HepG2 (cell line): ENCODE data around the gene ST14. TPM values are rescaled to one million over a fixed set of nuclear protein-coding genes. Genes with fewer than 3 reads are reported as not detected.
A peak's percentile ranks its signal among the peaks of the same experiment; 100 is the strongest.

Experiments used
- ATAC-seq: fragments of 200-7000 bp; cut with Tn5 transposase; 3 replicates; pipeline ENCODE4 v1.9.1; 2020; ENCODE audit warnings: mild to moderate bottlenecking, moderate library complexity
- BruUV-seq: library from RNA; stranded (reverse); fragments of 400-500 nt; replicated peaks from 2 replicates; lab custom pipeline; 2021; lab: Mats Ljungman, UMichigan
- CTCF ChIA-PET: fragments of 300-600 bp; formaldehyde crosslinking; extraction: SDS; loops from one replicate; lab custom pipeline; 2021; ENCODE audit warnings: low total read pairs, inconsistent platforms, low intra/inter-chr PET ratio; lab: Yijun Ruan, JAX
- POLR2A ChIA-PET: fragments of 350-600 bp; sonication (Branson Sonifier 250); formaldehyde crosslinking; loops from one replicate; lab custom pipeline; 2020; ENCODE audit warnings: antibody characterized with exemption, inconsistent platforms; lab: Yijun Ruan, JAX
- DNase-seq: peaks from one replicate; pipeline ENCODE4 v3.0.0-alpha.2; 2015; ENCODE audit warnings: low spot score
- FAIRE-seq: peaks from 3 replicates; lab custom pipeline; 2011; peaks lifted over from hg19 to GRCh38; lab: Jason Lieb, UNC
- H2AFZ ChIP-seq: one replicate; pipeline ENCODE4 v1.6.1; 2011; ENCODE audit warnings: low read length, inconsistent platforms
- H3K27ac ChIP-seq: fragments of 300-600 bp; 3 replicates; pipeline ENCODE4 v1.8.0; 2011; ENCODE audit warnings: mixed run types, mild to moderate bottlenecking, mixed read lengths, low read length, inconsistent platforms; ENCODE audit not compliant: insufficient read depth; ENCODE audit errors: extremely low read length
- H3K27me3 ChIP-seq, 2 experiments: fragments of 200-600 bp in 1 of 2; 2 replicates in 1 of 2; 3 replicates in 1 of 2; pipeline versions ENCODE4 v1.6.0 to v1.8.0; 2011; ENCODE audit warnings: low read length in 2 of 2, mild to moderate bottlenecking in 2 of 2, moderate library complexity in 2 of 2, inconsistent platforms in 1 of 2; ENCODE audit not compliant: insufficient read depth in 2 of 2, control insufficient read depth in 1 of 2
- H3K36me3 ChIP-seq, 2 experiments: fragments of 200-600 bp in 1 of 2; replicated peaks in 1 of 2; 2 replicates in 1 of 2; 3 replicates in 1 of 2; pipeline versions ENCODE4 v1.5.1 to v1.8.0; 2011; ENCODE audit warnings: low read length in 2 of 2, inconsistent platforms in 1 of 2; ENCODE audit not compliant: insufficient read depth in 2 of 2, control insufficient read depth in 1 of 2
- H3K4me1 ChIP-seq: 2 replicates; pipeline ENCODE4 v1.5.1; 2012; ENCODE audit warnings: low read length, inconsistent platforms; ENCODE audit not compliant: insufficient read depth
- H3K4me2 ChIP-seq: 2 replicates; pipeline ENCODE4 v1.6.0; 2011; ENCODE audit warnings: low read depth, low read length, inconsistent platforms
- H3K4me3 ChIP-seq, 3 experiments: fragments of 200-600 bp in 1 of 3; sonication (generic), shearing (Covaris generic) in 1 of 3; replicated peaks in 1 of 3; 2 replicates each; pipeline ENCODE4 v1.5.1; 2011 to 2016; ENCODE audit warnings: low read length in 3 of 3, inconsistent platforms in 2 of 3, low read depth in 2 of 3, mild to moderate bottlenecking in 2 of 3, control low read depth in 1 of 3, mixed read lengths in 1 of 3; ENCODE audit not compliant: insufficient read depth in 1 of 3
- H3K79me2 ChIP-seq: one replicate; pipeline ENCODE4 v1.6.1; 2011; ENCODE audit warnings: low read length, inconsistent platforms; ENCODE audit not compliant: insufficient read depth
- H3K9ac ChIP-seq: 2 replicates; pipeline ENCODE4 v1.6.0; 2011; ENCODE audit warnings: mild to moderate bottlenecking, low read depth, low read length, inconsistent platforms; ENCODE audit not compliant: insufficient read depth
- H3K9me3 ChIP-seq: 2 replicates; pipeline ENCODE4 v1.5.1; 2012; ENCODE audit warnings: mild to moderate bottlenecking, low read length
- H4K20me1 ChIP-seq: 2 replicates; pipeline ENCODE4 v1.6.0; 2011; ENCODE audit warnings: inconsistent platforms, mild to moderate bottlenecking, low read length, moderate library complexity; ENCODE audit not compliant: insufficient read depth
- ARID3A ChIP-seq: IDR thresholded peaks from 2 replicates; pipeline ENCODE4 v1.6.1; 2012; ENCODE audit warnings: low read depth, low read length, improper control_type of control experiment
- CTCF ChIP-seq: sonication (generic); formaldehyde crosslinking; IDR thresholded peaks from 2 replicates; pipeline ENCODE4 v1.5.0; 2020; ENCODE audit warnings: mild to moderate bottlenecking, missing genetic modification reagents, moderate library complexity
- GLI4 ChIP-seq: sonication (generic); formaldehyde crosslinking; IDR thresholded peaks from 2 replicates; pipeline ENCODE4 v1.5.1; 2020; ENCODE audit warnings: missing genetic modification reagents, mild to moderate bottlenecking, moderate library complexity, borderline replicate concordance
- HMG20B ChIP-seq: conservative IDR thresholded peaks from 2 replicates; pipeline ENCODE4 v1.6.1; 2016; ENCODE audit warnings: missing genetic modification reagents, missing compliant biosample characterization
- MIXL1 ChIP-seq: IDR thresholded peaks from 2 replicates; pipeline ENCODE4 v1.6.1; 2016
- NFE2L2 ChIP-seq: fragments of 150-350 bp; IDR thresholded peaks from 2 replicates; pipeline ENCODE4 v1.6.1; 2014; ENCODE audit warnings: low read length
- NFKB2 ChIP-seq: sonication (generic); formaldehyde crosslinking; IDR thresholded peaks from 2 replicates; pipeline ENCODE4 v1.4.0; 2020; ENCODE audit warnings: missing genetic modification reagents, borderline replicate concordance
- NR2C2 ChIP-seq: sonication (generic); formaldehyde crosslinking; IDR thresholded peaks from 2 replicates; pipeline ENCODE4 v1.4.0; 2020; ENCODE audit warnings: missing genetic modification reagents, mild to moderate bottlenecking, moderate library complexity, borderline replicate concordance
- PPARG ChIP-seq: conservative IDR thresholded peaks from 2 replicates; pipeline ENCODE4 v1.6.1; 2016; ENCODE audit warnings: missing biosample characterization, missing genetic modification reagents
- SOX13 ChIP-seq, 3 experiments: fragments of 450-650 bp in 1 of 3; sonication (generic) in 1 of 3; formaldehyde crosslinking in 1 of 3; IDR thresholded peaks in 2 of 3; conservative IDR thresholded peaks in 1 of 3; 2 replicates each; pipeline versions ENCODE4 v1.5.0 to v1.6.1; 2016 to 2020; ENCODE audit warnings: antibody characterized with exemption in 1 of 3, mild to moderate bottlenecking in 1 of 3, missing compliant biosample characterization in 1 of 3, missing genetic modification reagents in 1 of 3, moderate library complexity in 1 of 3
- STAG1 ChIP-seq: sonication (generic); formaldehyde crosslinking; IDR thresholded peaks from 2 replicates; pipeline ENCODE4 v1.4.0; 2020; ENCODE audit warnings: missing genetic modification reagents
- TARDBP ChIP-seq: sonication (generic); formaldehyde crosslinking; IDR thresholded peaks from 2 replicates; pipeline ENCODE4 v1.8.0; 2022; ENCODE audit warnings: mild to moderate bottlenecking, missing genetic modification reagents
- WIZ ChIP-seq: sonication (generic); formaldehyde crosslinking; IDR thresholded peaks from 2 replicates; pipeline ENCODE4 v1.5.1; 2020; ENCODE audit warnings: mild to moderate bottlenecking, missing genetic modification reagents
- ZBTB25 ChIP-seq: IDR thresholded peaks from 2 replicates; pipeline ENCODE4 v1.6.1; 2018; ENCODE audit warnings: missing genetic modification reagents
- ZNF362 ChIP-seq: sonication (generic); formaldehyde crosslinking; IDR thresholded peaks from 2 replicates; pipeline ENCODE4 v1.4.0; 2020; ENCODE audit warnings: missing genetic modification reagents, mild to moderate bottlenecking, borderline replicate concordance
- ZNF737 ChIP-seq: sonication (generic); formaldehyde crosslinking; IDR thresholded peaks from 2 replicates; pipeline ENCODE4 v1.5.0; 2020; ENCODE audit warnings: missing genetic modification reagents, mild to moderate bottlenecking, borderline replicate concordance
- ZNF746 ChIP-seq: sonication (generic); formaldehyde crosslinking; IDR thresholded peaks from 2 replicates; pipeline ENCODE4 v1.8.0; 2022; ENCODE audit warnings: mild to moderate bottlenecking, missing genetic modification reagents
- WGBS: methylation state at CpG from one replicate; pipeline ENCODE4 v1.1.6; 2017; ENCODE audit warnings: low lambda C conversion rate; 5-methylcytosine and 5-hydroxymethylcytosine counted together
- in situ Hi-C: cut with HindIII; loops from 2 replicates; pipeline ENCODE4 v1.10.0; 2017; ENCODE audit warnings: low pct_unique_long_range_greater_than_20kb; ENCODE audit not compliant: extremely low pct_ligation_motif_present
- intact Hi-C: fragments of 100-400 bp; cut with micrococcal nuclease; formaldehyde crosslinking; loops from one replicate; pipeline ENCODE4 v1.10.0; 2022; ENCODE audit not compliant: unreplicated experiment
- polyA plus RNA-seq, 8 experiments: library from polyadenylated mRNA; depleted of rRNA in 3 of 8; stranded (reverse) in 7 of 8; unstranded in 1 of 8; fragments of >200 nt; fragmentation: Illumina TruSeq in 4 of 8; extraction: Trizol in 4 of 8; gene quantifications; 2 replicates each; pipeline versions ENCODE4 v1.2.1 to v1.2.3, GENCODE V29; 2011 to 2016; ENCODE audit warnings: low read depth in 4 of 8, missing spikeins in 1 of 8, mixed read lengths in 1 of 8; ENCODE audit not compliant: insufficient read depth in 1 of 8
- total RNA-seq, 5 experiments: library from RNA; depleted of rRNA; stranded (reverse); fragments of >200 nt; fragmentation: Illumina TruSeq; extraction: Trizol; gene quantifications; 2 replicates each; pipeline ENCODE4 v1.2.3, GENCODE V29; 2016; ENCODE audit warnings: low read depth in 1 of 5

Gene ST14
- total and polyA plus RNA-seq, 2 of the 13 experiments (the other 11 are each of a cell fraction or from before 2014, with no cell fraction given) = 0.88 to 1.4 TPM

GRCh38 chr11:130131961-130132850 is 27.4 kb upstream of the ST14 start:
- H4K20me1 ChIP-seq = no peaks in the 10 kb centered on the region
- no peak overlapping the region for H3K4me2 ChIP-seq
- peaks cover 44 to 91% of the 10 kb centered on the region in 2 experiments for H3K36me3 ChIP-seq
- no peak overlapping the region for H3K4me3 ChIP-seq
- ATAC-seq = peak; percentile 70
- no TSS peak for BruUV-seq
- ChIA-PET CTCF (interaction anchor here (1.3 to 3.1 kb wide), 3 partner anchors 62 to 208 kb away, joined by 3 to 33 read pairs (median 14); partner anchors contain the start of gene APLP2), POLR2A (interaction anchor here (0.6 to 3.6 kb wide), 11 partner anchors 9 to 209 kb away, joined by 3 to 28 read pairs (median 5); partner anchors contain the start of genes APLP2 and PRDM10)
- H2AFZ ChIP-seq = no peak overlapping the region
- peak; percentile 76 for FAIRE-seq
- no peaks in the 10 kb centered on the region for H3K9me3 ChIP-seq
- no peak overlapping the region for H3K27ac ChIP-seq
- peaks cover 38% of the 10 kb centered on the region for H3K4me1 ChIP-seq
- no peaks in the 10 kb centered on the region for H3K79me2 ChIP-seq
- intact Hi-C loops = loop anchor here (1.0 to 5.0 kb wide), 4 partner anchors 129 to 345 kb away; partner anchors contain the start of gene PRDM10
- in situ Hi-C loops = loop anchor here (5.0 to 25.0 kb wide), 3 partner anchors 140 to 345 kb away; no protein-coding TSS in a partner anchor
- no peak overlapping the region for H3K9ac ChIP-seq
- H3K27me3 ChIP-seq = no peaks in the 10 kb centered on the region
- WGBS = 65% methylated on average over 9 of the region's 9 CpGs
- DNase-seq = peak; percentile 68
- TF ChIP-seq ZNF362 (CRISPR knock-in tag) (peak; percentile 38; the same call in 1 of the 2 replicates), CTCF (CRISPR knock-in tag) (peak; percentile 82), STAG1 (CRISPR knock-in tag) (peak; percentile 87), WIZ (CRISPR knock-in tag) (no peak), SOX13 (IDR thresholded peaks at IDR 0.05) (no peak), SOX13 (CRISPR knock-in tag; conservative IDR thresholded peaks at IDR 0.05 in 1 of 2, IDR thresholded peaks at IDR 0.05 in 1 of 2) (no peak), ZNF746 (CRISPR knock-in tag) (no peak), NR2C2 (CRISPR knock-in tag) (no peak), ARID3A (0 out of 2 replicates have a peak, but pooled peaks have one; percentile 59), PPARG (CRISPR knock-in tag) (0 out of 2 replicates have a peak, but pooled peaks have one; percentile 32), ZNF737 (CRISPR knock-in tag) (no peak), ZBTB25 (CRISPR knock-in tag) (no peak), GLI4 (no peak), NFKB2 (no peak), NFE2L2 (peak; percentile 55; the same call in 1 of the 2 replicates), HMG20B (no peak), MIXL1 (CRISPR knock-in tag) (peak; percentile 90), TARDBP (no peak)
